ENCODE measurements around the gene GRAMD4.

DNA sequence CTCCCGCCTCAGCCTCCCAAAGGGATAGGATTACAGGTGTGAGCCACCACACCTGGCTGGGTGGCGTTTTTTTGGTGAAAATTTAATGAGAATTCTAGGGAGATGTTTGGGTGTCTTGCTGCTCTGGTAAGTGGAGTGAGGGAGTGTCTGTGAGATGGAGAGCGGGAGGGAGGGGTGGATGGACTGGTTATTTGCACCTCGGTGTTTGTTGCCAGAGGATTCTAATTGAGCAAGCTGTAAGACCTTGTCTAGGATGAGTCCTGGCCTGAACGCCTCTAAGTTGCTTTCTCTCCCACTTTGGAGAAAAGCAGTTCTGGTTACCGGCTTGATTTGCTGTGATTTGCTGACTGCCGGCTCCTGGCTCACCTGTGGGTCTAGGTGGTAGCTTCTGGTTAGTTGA is 22.0 kb upstream of the GRAMD4 start:
- TF ChIP-seq, protein P1, sequence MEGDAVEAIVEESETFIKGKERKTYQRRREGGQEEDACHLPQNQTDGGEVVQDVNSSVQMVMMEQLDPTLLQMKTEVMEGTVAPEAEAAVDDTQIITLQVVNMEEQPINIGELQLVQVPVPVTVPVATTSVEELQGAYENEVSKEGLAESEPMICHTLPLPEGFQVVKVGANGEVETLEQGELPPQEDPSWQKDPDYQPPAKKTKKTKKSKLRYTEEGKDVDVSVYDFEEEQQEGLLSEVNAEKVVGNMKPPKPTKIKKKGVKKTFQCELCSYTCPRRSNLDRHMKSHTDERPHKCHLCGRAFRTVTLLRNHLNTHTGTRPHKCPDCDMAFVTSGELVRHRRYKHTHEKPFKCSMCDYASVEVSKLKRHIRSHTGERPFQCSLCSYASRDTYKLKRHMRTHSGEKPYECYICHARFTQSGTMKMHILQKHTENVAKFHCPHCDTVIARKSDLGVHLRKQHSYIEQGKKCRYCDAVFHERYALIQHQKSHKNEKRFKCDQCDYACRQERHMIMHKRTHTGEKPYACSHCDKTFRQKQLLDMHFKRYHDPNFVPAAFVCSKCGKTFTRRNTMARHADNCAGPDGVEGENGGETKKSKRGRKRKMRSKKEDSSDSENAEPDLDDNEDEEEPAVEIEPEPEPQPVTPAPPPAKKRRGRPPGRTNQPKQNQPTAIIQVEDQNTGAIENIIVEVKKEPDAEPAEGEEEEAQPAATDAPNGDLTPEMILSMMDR (IDR thresholded peaks at IDR 0.05) = no peak
- no peak for TF ChIP-seq POLR2A (IDR thresholded peaks at IDR 0.05)

Measured in testis (tissue), 2 donors.